ENCODE results near the gene SHISA5.

Gene SHISA5

DNA sequence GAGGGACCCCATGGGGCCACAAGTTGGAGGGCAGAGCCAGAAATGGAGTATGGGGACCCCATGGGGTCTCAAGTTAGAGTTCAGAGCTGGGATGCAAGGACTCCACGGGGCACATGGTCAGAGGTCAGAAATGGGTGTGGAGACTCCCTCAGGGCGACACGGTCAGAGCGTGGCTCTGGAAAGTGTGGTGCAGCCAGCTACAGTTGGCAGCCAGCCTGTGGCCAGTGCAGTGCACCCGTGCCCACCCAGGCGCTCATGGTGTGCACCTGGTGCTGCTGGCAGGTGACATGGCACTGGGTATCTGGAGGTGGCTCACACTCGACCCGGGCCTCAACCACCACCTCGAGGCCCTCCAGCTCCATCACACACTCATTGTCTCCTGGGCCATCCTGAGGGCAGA lies 85.3 kb downstream of the SHISA5 start:
- TF ChIP-seq, protein P1, sequence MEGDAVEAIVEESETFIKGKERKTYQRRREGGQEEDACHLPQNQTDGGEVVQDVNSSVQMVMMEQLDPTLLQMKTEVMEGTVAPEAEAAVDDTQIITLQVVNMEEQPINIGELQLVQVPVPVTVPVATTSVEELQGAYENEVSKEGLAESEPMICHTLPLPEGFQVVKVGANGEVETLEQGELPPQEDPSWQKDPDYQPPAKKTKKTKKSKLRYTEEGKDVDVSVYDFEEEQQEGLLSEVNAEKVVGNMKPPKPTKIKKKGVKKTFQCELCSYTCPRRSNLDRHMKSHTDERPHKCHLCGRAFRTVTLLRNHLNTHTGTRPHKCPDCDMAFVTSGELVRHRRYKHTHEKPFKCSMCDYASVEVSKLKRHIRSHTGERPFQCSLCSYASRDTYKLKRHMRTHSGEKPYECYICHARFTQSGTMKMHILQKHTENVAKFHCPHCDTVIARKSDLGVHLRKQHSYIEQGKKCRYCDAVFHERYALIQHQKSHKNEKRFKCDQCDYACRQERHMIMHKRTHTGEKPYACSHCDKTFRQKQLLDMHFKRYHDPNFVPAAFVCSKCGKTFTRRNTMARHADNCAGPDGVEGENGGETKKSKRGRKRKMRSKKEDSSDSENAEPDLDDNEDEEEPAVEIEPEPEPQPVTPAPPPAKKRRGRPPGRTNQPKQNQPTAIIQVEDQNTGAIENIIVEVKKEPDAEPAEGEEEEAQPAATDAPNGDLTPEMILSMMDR (IDR thresholded peaks at IDR 0.05) = no peak

DNA sequence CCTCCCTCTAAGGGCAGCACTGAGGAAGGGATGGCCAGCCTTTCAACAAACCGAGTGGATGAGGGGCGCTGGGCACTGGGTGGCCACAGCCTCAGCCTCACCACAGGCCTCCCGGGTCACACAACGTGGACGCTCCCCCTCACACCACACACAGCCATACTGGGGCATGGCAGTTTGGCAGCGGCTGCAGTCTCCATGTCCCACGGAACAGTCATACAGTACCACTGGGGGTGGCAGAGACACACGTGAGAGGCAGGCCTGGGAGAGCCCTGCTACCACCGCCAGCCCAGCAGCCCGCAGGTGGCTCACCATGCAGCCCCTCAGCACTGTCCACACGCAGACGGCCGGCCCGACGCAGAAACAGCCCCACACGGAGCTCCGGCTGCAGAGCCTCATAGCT lies 85.8 kb downstream of the SHISA5 start:
- TF ChIP-seq, protein P1 (IDR thresholded peaks at IDR 0.05) = no peak

All from LNCAP (cell line).